GM06990 (cell line): ENCODE measurements around the gene ACY1.

Experiments
- DNase-seq: peaks from one replicate; pipeline ENCODE4 v3.0.0-alpha.2; 2011; ENCODE audit not compliant: insufficient read length; ENCODE audit errors: extremely low read depth
- H3K27me3 ChIP-seq: replicated peaks from 2 replicates; pipeline ENCODE4 v1.6.0; 2011; ENCODE audit warnings: low read length; ENCODE audit not compliant: control insufficient read depth, insufficient read depth
- H3K36me3 ChIP-seq: 2 replicates; pipeline ENCODE4 v1.5.1; 2011; ENCODE audit warnings: low read length; ENCODE audit not compliant: control insufficient read depth, insufficient read depth
- H3K4me3 ChIP-seq: replicated peaks from 2 replicates; pipeline ENCODE4 v1.5.1; 2011; ENCODE audit warnings: low read depth, mild to moderate bottlenecking, control low read depth, low read length
- TF ChIP-seq, protein P1 (sequence below): IDR thresholded peaks from 2 replicates; pipeline ENCODE4 v1.5.1; 2011; ENCODE audit warnings: low read length, control low read depth, mild to moderate bottlenecking, inconsistent platforms; ENCODE audit not compliant: insufficient read depth, poor library complexity, severe bottlenecking

Gene ACY1

DNA sequence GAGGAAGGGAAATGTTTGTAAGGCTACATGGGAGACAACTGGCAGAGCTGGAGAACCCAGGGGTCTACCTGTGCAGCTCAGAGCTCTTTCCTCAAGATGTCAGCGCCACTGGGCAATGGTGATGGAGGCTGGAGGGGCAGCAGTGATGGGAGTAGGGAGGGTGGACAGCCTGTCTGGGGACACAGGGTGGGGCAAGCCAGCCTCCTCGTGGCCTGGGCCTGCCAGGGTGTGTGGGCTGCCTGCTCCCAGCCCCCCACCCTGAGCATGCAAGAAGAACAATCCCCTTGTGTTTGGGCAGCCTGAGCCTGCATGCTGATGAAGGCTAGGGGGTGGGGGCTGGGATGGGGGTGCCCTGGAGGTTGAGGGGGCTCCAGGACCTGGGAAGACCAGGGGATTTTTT is 17.3 kb upstream of the ACY1 start:
- TF ChIP-seq, protein P1, sequence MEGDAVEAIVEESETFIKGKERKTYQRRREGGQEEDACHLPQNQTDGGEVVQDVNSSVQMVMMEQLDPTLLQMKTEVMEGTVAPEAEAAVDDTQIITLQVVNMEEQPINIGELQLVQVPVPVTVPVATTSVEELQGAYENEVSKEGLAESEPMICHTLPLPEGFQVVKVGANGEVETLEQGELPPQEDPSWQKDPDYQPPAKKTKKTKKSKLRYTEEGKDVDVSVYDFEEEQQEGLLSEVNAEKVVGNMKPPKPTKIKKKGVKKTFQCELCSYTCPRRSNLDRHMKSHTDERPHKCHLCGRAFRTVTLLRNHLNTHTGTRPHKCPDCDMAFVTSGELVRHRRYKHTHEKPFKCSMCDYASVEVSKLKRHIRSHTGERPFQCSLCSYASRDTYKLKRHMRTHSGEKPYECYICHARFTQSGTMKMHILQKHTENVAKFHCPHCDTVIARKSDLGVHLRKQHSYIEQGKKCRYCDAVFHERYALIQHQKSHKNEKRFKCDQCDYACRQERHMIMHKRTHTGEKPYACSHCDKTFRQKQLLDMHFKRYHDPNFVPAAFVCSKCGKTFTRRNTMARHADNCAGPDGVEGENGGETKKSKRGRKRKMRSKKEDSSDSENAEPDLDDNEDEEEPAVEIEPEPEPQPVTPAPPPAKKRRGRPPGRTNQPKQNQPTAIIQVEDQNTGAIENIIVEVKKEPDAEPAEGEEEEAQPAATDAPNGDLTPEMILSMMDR: no peak
- no peaks in the 10 kb centered on the region for H3K27me3 ChIP-seq
- H3K4me3 ChIP-seq: no peak overlapping the region
- DNase-seq: no peak
- peaks cover 2% of the 10 kb centered on the region; the same call in 1 of the 2 replicates for H3K36me3 ChIP-seq

DNA sequence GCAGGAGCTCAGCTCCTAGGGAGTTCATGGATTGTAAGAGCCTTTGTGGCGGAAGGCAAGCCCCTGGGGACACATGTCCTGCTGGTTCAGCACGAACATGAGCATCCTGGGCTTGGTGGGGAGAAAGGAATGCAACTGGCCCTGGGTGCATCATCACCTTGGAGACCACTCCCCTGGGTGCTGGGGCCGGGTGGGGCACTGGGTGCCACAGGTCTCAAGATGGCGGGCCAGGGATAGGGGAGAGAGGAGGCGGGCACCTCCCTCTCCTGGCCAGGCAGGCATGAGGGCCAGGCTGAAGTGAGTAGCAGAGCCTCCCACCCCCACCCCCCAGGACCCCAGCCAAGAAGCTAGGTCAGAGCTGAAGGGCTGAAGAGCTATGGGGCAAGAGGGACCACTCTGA is 16.8 kb upstream of the ACY1 start:
- Histone ChIP-seq H3K4me3 (peak overlapping the region; percentile 66), H3K36me3 (peaks cover 2% of the 10 kb centered on the region; the same call in 1 of the 2 replicates), H3K27me3 (no peaks in the 10 kb centered on the region)
- DNase-seq: no peak
- TF ChIP-seq, protein P1: no peak

DNA sequence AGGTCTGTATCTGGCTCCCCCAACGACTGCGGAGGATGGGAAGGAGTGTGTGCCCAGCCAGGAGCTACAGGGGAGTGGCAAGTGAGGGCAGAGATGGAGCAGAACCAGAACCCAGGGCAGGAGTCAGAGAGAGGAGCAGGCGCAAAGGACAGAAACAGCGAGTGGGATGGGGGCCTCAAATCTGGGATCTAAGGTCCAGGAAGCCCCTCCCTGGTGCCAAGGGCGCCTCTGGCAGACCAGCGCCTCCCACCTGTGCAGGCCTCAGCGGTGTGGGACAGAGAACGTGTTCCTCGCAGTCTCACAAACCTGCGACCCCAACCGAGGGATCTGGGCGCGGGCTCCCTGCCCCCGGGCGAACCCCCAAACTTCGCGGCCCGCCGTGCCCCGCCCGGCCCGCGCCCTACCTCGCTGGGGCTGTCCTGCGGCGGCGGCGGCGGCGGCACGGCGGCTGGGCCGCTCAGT is 16.4 kb upstream of the ACY1 start:
- TF ChIP-seq, protein P1: peak; percentile 2
- DNase-seq: no peak

DNA sequence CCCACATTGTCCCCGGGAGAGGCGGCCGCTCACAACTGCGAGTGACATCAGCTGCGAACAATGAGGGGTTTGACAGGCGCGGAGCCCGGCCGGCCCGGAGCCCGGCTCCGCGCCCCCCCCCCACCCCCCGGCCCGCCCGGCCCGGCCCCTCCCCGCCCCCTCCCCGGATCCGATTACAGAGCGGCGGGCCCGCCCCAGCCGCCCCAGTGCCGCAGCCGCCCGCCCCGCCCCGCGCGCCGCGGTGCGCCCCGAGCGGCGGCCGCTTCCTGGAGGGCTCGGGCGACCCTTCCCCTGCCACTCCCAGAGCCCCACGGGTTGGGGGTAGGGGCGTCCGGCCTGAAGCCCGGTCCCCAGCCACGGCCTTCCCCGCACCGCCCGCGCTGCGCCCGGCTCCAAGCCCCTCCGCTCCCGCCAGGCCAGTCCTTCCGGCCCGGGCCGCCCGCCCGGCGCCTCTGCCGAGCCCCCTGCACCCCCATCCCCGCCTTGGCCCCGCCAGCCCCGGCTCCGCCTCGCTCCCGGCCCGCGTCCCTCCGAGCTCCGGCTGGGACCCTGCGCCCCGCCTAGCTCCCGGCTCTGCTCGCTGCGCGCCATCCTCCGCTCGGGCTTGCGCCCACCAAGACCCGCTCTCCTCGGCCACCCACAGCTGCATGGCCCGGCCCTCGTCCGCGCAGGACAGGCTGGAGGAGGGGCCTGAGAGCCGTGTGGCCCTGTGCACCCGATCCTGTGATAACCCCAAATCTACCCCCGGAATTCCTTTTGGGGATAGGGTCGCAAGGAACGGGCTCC is 15.8 kb upstream of the ACY1 start, which contains the start of gene PCBP4:
TSS of gene PCBP4 (minus strand) at position 71 of the 786 bp plus-strand sequence. CDS start 6,214 bp downstream, outside the sequence.
- DNase-seq: no peak
- Histone ChIP-seq H3K36me3 (peaks cover 2% of the 10 kb centered on the region; the same call in 1 of the 2 replicates), H3K4me3 (peak within 1 kb of the TSS; percentile 66), H3K27me3 (no peaks in the 10 kb centered on the region)
- TF ChIP-seq, protein P1: no peak

More for the DNA sequence above, 16.4 kb upstream of the ACY1 start:
- H3K4me3 ChIP-seq: peak overlapping the region; percentile 66
- peaks cover 2% of the 10 kb centered on the region; the same call in 1 of the 2 replicates for H3K36me3 ChIP-seq
- no peaks in the 10 kb centered on the region for H3K27me3 ChIP-seq

DNA sequence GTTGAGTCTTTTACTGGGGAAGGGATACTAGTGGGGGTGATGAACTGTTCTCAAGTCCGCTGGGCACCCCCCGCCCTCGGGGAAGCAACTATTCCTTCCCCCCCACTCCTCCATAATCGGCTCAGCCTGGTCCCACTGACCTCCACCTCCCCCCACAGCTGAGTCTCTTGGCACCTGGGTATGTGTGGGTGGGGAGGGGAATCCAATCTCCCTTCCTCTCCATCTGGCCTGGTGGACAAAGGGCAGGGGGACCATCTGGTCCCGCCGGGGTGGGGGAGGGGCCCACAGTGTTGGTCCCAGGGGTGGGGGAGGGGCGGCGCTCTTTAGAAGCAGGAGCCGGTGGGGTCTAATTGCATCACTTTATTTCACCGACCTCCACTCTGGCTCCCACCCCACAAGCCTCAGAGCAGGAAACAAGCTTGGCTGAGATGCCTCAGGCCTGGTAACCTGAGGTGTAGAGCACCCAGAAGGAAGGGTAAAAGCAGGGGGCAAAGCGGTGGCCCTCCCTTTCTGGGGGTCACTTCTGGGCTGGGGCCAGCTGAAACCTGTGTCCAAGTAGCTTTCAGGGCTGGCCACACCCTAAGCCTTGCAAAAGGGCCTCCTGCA is 15.1 kb upstream of the ACY1 start:
- Histone ChIP-seq H3K27me3 (no peaks in the 10 kb centered on the region), H3K4me3 (peak overlapping the region; percentile 64), H3K36me3 (peaks cover 2% of the 10 kb centered on the region; the same call in 1 of the 2 replicates)
- TF ChIP-seq, protein P1: no peak
- no peak for DNase-seq
